IgD-negative memory B cell (primary cell): ENCODE results near the gene PRICKLE2. TPM values are rescaled to one million over a fixed set of nuclear protein-coding genes. Genes with fewer than 3 reads are reported as not detected.

ENCODE experiments used
- H3K27ac Mint-ChIP-seq, 3 donors: one replicate each; pipeline ENCODE4 v1.8.0; 2020 to 2022; ENCODE audit warnings: mild to moderate bottlenecking in 3 of 3, mixed read lengths in 3 of 3, moderate library complexity in 1 of 3
- H3K27me3 Mint-ChIP-seq: one replicate; pipeline ENCODE4 v1.8.0; 2021; ENCODE audit warnings: mixed read lengths
- H3K36me3 Mint-ChIP-seq: one replicate; pipeline ENCODE4 v1.8.0; 2020; ENCODE audit warnings: mild to moderate bottlenecking, mixed read lengths
- H3K4me1 Mint-ChIP-seq, 3 donors: one replicate each; pipeline ENCODE4 v1.8.0; 2020 to 2022; ENCODE audit warnings: mixed read lengths in 3 of 3, mild to moderate bottlenecking in 1 of 3
- H3K4me3 Mint-ChIP-seq, 4 donors: one replicate each; pipeline ENCODE4 v1.8.0; 2020 to 2022; ENCODE audit warnings: mild to moderate bottlenecking in 4 of 4, mixed read lengths in 4 of 4, moderate library complexity in 3 of 4
- H3K9me3 Mint-ChIP-seq, 3 donors: one replicate each; pipeline ENCODE4 v1.8.0; 2020 to 2021; ENCODE audit warnings: mixed read lengths in 3 of 3, mild to moderate bottlenecking in 1 of 3
- polyA plus RNA-seq: library from polyadenylated mRNA; unstranded; fragments of 300-500 nt; fragmentation: Illumina TruSeq; gene quantifications from one replicate; pipeline ENCODE4 v1.2.3, GENCODE V29; 2021

The PRICKLE2 gene
- 0.73 TPM for polyA plus RNA-seq

GRCh38 chr3:64224826-64225610 is at the start of gene PRICKLE2:
Gene PRICKLE2, minus strand, starts transcription at chr3:64225466. Its CDS starts 26,539 bp downstream, at chr3:64198927.
- Mint-ChIP-seq H3K9me3 (no peaks in the 10 kb centered on the region), H3K4me3 (peak within 1 kb of the TSS; percentile 84 to 95 (median 90)), H3K36me3 (no peaks in the 10 kb centered on the region), H3K27me3 (peaks cover 2% of the 10 kb centered on the region), H3K4me1 (peaks cover 11 to 27% (median 11%) of the 10 kb centered on the region in 3 donors), H3K27ac (peak within 1 kb of the TSS in 2 of 3 donors; percentile 45 to 91)

DNA sequence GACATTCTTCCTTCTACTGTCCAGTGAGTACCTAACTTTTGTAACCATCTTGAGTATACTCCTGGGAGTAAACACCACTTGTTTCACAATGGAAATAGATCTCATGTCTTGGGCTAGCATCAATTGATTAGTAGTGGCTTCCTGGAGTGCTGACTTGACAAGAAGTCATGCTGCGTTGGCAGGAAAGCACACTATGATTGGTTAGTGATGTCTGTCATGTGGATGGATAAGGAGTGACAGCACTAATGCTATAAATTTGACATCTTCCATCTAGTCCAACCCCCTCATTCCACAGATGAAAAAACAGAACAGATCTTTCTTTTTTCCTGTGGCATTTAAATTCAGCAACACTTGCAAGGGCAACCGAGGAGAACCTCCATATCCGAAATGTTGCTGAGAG is 47.6 kb upstream of the PRICKLE2 start:
- peaks cover 8% of the 10 kb centered on the region for H3K27me3 Mint-ChIP-seq
- H3K27ac Mint-ChIP-seq, result no peak overlapping the region
- no peaks in the 10 kb centered on the region for H3K36me3 Mint-ChIP-seq
- H3K4me1 Mint-ChIP-seq, result peaks cover 0 to 1% (median 0%) of the 10 kb centered on the region in 3 donors
- H3K9me3 Mint-ChIP-seq, result peaks cover 0 to 7% (median 6%) of the 10 kb centered on the region in 3 donors
- no peak overlapping the region for H3K4me3 Mint-ChIP-seq

- H3K27ac Mint-ChIP-seq, result no peak overlapping the region
- no peak overlapping the region for H3K4me3 Mint-ChIP-seq
- no peaks in the 10 kb centered on the region for H3K36me3 Mint-ChIP-seq
- H3K27me3 Mint-ChIP-seq, result peaks cover 8% of the 10 kb centered on the region
- peaks cover 0 to 7% (median 6%) of the 10 kb centered on the region in 3 donors for H3K9me3 Mint-ChIP-seq
- H3K4me1 Mint-ChIP-seq, result peaks cover 0 to 1% (median 0%) of the 10 kb centered on the region in 3 donors
Measured at GRCh38 chr3:64272271-64272670, 47.0 kb upstream of the PRICKLE2 start.

- peaks cover 0 to 1% (median 0%) of the 10 kb centered on the region in 3 donors for H3K4me1 Mint-ChIP-seq
- H3K36me3 Mint-ChIP-seq, result no peaks in the 10 kb centered on the region
- H3K9me3 Mint-ChIP-seq, result peaks cover 0 to 7% (median 6%) of the 10 kb centered on the region in 3 donors
- H3K27me3 Mint-ChIP-seq, result peaks cover 13% of the 10 kb centered on the region
- H3K4me3 Mint-ChIP-seq, result no peak overlapping the region
- no peak overlapping the region for H3K27ac Mint-ChIP-seq
Measured at GRCh38 chr3:64271631-64272030, 46.4 kb upstream of the PRICKLE2 start.

DNA sequence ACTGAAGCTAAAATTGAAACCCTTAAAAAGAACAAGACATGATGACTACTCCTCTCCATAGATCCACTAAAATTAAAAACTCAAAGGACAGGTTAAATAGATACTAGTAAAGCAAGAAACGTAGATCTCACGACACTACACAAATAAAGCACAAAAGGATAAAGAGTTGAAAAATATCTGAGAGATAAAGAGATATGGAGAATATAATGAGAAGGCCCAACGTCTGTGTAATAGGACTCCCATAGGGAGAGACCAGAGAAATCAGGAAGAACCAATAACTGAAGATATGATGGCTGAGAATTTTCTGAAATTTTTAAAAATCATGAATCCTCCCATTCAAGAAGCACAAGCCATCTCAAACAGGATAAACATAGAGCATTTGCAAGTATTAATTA is 45.6 kb upstream of the PRICKLE2 start:
- peaks cover 17% of the 10 kb centered on the region for H3K27me3 Mint-ChIP-seq
- peaks cover 0 to 7% (median 6%) of the 10 kb centered on the region in 3 donors for H3K9me3 Mint-ChIP-seq
- no peaks in the 10 kb centered on the region for H3K36me3 Mint-ChIP-seq
- peaks cover 0 to 1% (median 0%) of the 10 kb centered on the region in 3 donors for H3K4me1 Mint-ChIP-seq
- H3K4me3 Mint-ChIP-seq, result no peak overlapping the region
- no peak overlapping the region for H3K27ac Mint-ChIP-seq

- Mint-ChIP-seq H3K4me3 (no peak overlapping the region), H3K36me3 (no peaks in the 10 kb centered on the region), H3K27ac (no peak overlapping the region), H3K9me3 (peaks cover 0 to 7% (median 6%) of the 10 kb centered on the region in 3 donors), H3K27me3 (peaks cover 17% of the 10 kb centered on the region), H3K4me1 (peaks cover 0 to 1% (median 0%) of the 10 kb centered on the region in 3 donors)
Measured at GRCh38 chr3:64270142-64270865, 45.0 kb upstream of the PRICKLE2 start.

- H3K4me1 Mint-ChIP-seq, result no peaks in the 10 kb centered on the region
- no peak overlapping the region for H3K4me3 Mint-ChIP-seq
- peaks cover 0 to 7% (median 6%) of the 10 kb centered on the region in 3 donors for H3K9me3 Mint-ChIP-seq
- H3K27ac Mint-ChIP-seq, result no peak overlapping the region
- peaks cover 19% of the 10 kb centered on the region for H3K27me3 Mint-ChIP-seq
- no peaks in the 10 kb centered on the region for H3K36me3 Mint-ChIP-seq
Measured at GRCh38 chr3:64268926-64269325, 43.7 kb upstream of the PRICKLE2 start.

DNA sequence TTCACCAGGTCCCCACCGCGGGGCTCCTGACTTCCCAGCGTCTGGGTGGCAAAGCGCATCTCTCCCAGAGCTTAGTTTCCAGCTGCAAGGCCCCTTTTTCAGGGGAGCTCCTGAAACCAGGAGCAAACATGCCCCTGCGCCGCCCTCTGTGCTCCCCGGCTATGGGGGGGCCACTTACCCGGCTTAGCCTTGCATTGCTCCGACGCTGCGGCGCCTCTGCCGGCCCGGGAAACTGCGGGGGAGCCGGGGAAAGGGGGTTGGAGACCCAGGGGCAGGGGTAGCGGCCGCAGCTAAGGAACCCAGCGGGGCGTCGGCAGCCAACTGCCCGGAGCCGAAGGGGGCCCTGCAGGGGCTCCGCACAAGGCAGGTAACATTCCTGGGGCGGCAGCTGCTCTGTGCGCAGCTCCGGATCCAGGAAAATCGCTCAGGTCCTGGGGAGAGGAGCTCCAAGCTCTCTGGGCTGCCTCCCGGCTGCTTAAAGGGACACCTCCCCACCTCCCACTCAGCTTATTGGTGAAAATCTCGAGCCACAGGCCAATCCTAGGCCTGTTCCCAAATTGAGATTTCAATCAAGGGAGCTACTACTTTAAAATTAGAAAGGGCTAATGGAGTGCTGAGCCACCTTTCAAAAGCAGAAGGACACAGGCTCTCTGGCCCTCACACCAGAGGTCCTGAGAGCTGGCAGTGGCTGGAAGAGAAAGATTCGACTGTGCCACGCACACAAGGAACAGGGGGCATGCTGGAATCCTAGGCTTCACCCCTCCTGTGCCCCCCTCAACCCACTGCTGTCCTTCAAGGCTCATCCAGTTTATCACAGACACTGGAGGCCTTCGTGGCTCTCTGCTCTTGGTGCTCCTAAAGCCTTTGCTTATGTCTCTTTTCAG is 42.7 kb upstream of the PRICKLE2 start:
- Mint-ChIP-seq H3K27ac (no peak overlapping the region), H3K4me1 (no peaks in the 10 kb centered on the region), H3K36me3 (no peaks in the 10 kb centered on the region), H3K9me3 (peaks cover 0 to 7% (median 6%) of the 10 kb centered on the region in 3 donors), H3K4me3 (no peak overlapping the region), H3K27me3 (peaks cover 17% of the 10 kb centered on the region)

- no peak overlapping the region for H3K4me3 Mint-ChIP-seq
- no peaks in the 10 kb centered on the region for H3K36me3 Mint-ChIP-seq
- peaks cover 0 to 7% (median 6%) of the 10 kb centered on the region in 3 donors for H3K9me3 Mint-ChIP-seq
- peaks cover 21% of the 10 kb centered on the region for H3K27me3 Mint-ChIP-seq
- no peak overlapping the region for H3K27ac Mint-ChIP-seq
- H3K4me1 Mint-ChIP-seq, result no peaks in the 10 kb centered on the region
Measured at GRCh38 chr3:64266983-64267382, 41.7 kb upstream of the PRICKLE2 start.

DNA sequence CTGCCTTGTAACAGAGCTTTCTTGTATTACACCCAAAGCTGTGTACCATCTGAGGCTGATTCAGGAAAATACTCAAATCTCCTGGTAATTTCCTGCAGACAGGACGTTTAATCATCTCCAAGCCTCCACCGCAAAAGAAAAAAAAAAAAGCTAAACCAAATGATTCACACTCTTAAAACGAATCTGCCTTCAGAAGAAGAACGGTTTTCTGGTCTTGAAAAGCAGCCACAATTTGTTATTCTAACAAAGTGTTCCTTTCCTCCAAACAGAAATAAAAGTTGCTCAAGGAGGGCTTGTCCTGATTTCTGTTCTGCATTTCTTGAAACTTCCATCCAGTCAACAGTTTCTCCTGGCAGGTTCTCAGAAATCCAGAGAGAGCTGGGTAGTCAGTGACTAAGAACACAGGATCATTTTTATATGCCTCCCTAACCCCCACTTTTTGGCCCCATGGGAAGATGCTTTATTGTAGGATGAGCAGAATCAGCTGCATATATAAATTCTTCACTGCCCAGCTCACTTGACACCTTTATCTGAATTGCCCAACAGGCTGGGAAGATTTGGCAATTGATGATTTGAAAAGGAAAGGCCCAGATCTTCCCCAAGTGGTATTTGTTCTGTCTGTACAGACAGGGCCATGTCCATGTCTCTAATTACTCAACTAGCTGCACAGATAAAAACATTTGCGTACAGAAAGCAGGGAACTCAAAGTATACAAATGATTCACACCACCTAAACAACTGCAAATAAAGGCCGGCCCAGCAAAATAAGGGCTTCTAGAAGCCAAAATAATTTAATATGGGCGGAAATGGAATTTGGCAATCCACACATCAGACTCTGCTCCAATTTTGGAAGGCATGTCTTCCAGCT is 41.0 kb upstream of the PRICKLE2 start:
- Mint-ChIP-seq H3K27ac (no peak overlapping the region), H3K27me3 (peaks cover 23% of the 10 kb centered on the region), H3K36me3 (no peaks in the 10 kb centered on the region), H3K9me3 (peaks cover 0 to 7% (median 6%) of the 10 kb centered on the region in 3 donors), H3K4me1 (no peaks in the 10 kb centered on the region), H3K4me3 (no peak overlapping the region)

DNA sequence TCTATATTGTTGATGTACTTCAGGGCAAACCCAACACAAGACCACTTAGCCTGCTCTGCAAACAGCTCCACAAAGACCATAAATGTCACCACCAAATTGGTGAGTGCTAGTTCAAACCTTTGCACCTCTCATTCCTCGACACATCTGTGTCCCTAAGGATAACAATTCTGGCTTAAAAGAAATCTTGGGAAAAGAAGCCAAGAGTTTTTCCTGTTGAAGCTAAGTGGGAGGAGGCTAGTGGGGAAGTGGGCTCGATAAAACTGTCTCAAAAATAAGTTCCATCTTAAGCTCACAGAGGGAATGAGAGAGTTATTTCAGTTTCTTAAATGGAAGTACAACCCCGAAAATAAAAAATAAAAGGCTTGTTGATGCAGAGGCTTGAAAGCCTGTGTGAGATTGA is 40.4 kb upstream of the PRICKLE2 start:
- H3K4me1 Mint-ChIP-seq, result no peaks in the 10 kb centered on the region
- H3K36me3 Mint-ChIP-seq, result no peaks in the 10 kb centered on the region
- H3K9me3 Mint-ChIP-seq, result peaks cover 0 to 6% (median 3%) of the 10 kb centered on the region in 3 donors
- peaks cover 23% of the 10 kb centered on the region for H3K27me3 Mint-ChIP-seq
- H3K27ac Mint-ChIP-seq, result no peak overlapping the region
- H3K4me3 Mint-ChIP-seq, result no peak overlapping the region

DNA sequence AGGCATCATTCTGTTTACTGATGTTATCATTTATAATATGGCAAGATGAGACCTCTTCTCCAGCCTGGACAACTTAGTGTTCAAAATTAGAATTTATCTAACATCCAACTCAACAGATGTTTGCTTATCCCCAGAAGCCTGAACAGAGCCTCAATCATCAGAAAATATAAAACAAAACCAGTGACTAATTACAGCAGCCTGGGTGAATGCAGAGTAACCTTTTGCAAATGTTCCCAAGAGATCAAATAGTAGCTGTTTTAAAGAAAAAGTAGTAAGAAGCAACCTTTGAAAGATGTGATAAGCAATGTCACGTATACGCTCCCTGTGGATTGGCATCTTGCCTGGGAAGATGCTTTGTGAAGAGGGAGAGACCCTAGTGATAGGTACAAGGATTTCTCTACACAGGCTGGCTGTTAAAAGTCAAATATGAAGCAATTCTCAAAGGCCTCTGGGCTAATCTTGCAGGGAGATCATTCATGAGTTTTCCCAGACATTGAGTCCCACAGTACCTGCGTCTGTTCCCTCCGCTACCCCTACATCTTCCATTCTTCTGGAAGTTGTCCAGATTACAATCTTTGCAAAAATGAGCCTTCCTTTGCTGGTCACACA is 39.3 kb upstream of the PRICKLE2 start:
- no peaks in the 10 kb centered on the region for H3K36me3 Mint-ChIP-seq
- H3K27me3 Mint-ChIP-seq, result peaks cover 28% of the 10 kb centered on the region
- no peak overlapping the region for H3K4me3 Mint-ChIP-seq

GRCh38 chr3:64262574-64263114 is 37.4 kb upstream of the PRICKLE2 start:
- Mint-ChIP-seq H3K36me3 (no peaks in the 10 kb centered on the region), H3K4me1 (no peaks in the 10 kb centered on the region), H3K27me3 (peaks cover 26% of the 10 kb centered on the region), H3K9me3 (no peaks in the 10 kb centered on the region), H3K27ac (no peak overlapping the region), H3K4me3 (no peak overlapping the region)

More for the DNA sequence above, 39.3 kb upstream of the PRICKLE2 start:
- no peak overlapping the region for H3K27ac Mint-ChIP-seq
- peaks cover 0 to 4% (median 0%) of the 10 kb centered on the region in 3 donors for H3K9me3 Mint-ChIP-seq
- H3K4me1 Mint-ChIP-seq, result no peaks in the 10 kb centered on the region
